ENCODE measurements around the gene ADCY5. TPM values are rescaled to one million over a fixed set of nuclear protein-coding genes. Genes with fewer than 3 reads are reported as not detected.

Gene ADCY5
- total RNA-seq, 1 experiment from 2014 or later: 0.49 TPM

DNA sequence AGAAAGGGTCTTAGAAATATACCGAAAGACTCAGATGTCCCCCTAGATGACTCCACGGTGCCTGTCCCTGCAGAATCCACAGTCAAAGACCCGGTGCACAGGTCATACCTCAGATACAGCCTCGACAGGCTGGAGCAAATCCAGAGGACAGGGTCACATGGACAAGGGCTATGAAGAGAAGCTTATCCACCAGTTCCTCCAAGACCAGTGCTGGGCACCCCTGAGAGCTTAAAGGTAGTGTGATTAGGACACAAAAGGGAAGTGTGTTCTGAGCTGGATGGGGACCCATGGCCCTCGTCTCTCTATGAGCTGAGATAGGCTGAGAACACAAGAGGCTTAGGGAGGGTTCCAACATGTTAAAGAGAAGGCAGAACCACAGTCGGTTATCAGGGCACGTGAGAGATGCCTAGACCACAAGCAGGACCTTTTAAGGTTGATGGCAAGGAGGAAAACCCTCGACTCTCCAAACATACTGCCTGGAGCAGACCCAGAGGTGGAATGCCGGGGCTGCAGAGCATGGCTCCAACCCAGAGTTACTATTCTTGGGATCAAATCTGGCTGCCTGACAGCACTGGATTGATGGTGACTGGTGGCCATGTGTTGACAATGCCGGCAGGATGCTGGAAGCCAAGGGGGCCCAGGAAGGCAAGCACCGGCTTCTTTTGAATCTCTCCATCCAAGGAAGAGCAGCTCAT, 46.9 kb downstream of the ADCY5 start:
- DNase-seq (ENCODE audit: low read depth, low spot score) (no peak), ATAC-seq (no peak)
- no peak overlapping the region for H3K4me2 ChIP-seq (ENCODE audit: low read length)
- intact Hi-C loops (cut with micrococcal nuclease): no loop called here
- H2AFZ ChIP-seq (ENCODE audit: low read depth, low read length, poor library complexity, severe bottlenecking): no peak overlapping the region
- H3K27ac ChIP-seq (ENCODE audit: low read depth, low read length): no peak overlapping the region
- CTCF ChIA-PET: no interaction called here
- no TSS peak for BruUV-seq (replicated peaks)
- no peaks in the 10 kb centered on the region for H3K9me2 ChIP-seq (ENCODE audit: insufficient read depth)
- no peaks in the 10 kb centered on the region for H3K79me2 ChIP-seq (ENCODE audit: insufficient read depth, low read length)
- H3K36me3 ChIP-seq (ENCODE audit: control insufficient read depth in 1 of 2, insufficient read depth in 2 of 2, low read length in 2 of 2): no peaks in the 10 kb centered on the region
- no peaks in the 10 kb centered on the region; a peak in 1 of 4 replicates for H3K4me1 ChIP-seq (ENCODE audit: control insufficient read depth in 1 of 2, insufficient read depth in 2 of 2, low read length in 2 of 2)
- H3K27me3 ChIP-seq (ENCODE audit: insufficient read depth, low read length): peaks cover 39% of the 10 kb centered on the region
- RAD21 ChIA-PET (ENCODE audit: low non-redundant PET in 1 of 2, low total read pairs in 2 of 2, uncharacterized antibody in 2 of 2, unreplicated experiment in 2 of 2): no interaction called here
- H4K20me1 ChIP-seq (ENCODE audit: insufficient read depth): no peaks in the 10 kb centered on the region
- POLR2A ChIA-PET: no interaction called here
- H3K4me3 ChIP-seq (replicated peaks in 1 of 2; ENCODE audit: low read depth in 1 of 2, low read length in 2 of 2): no peak overlapping the region
- H3K9ac ChIP-seq (ENCODE audit: low read length): no peak overlapping the region
- H3K9me3 ChIP-seq (ENCODE audit: control insufficient read depth in 1 of 2, insufficient read depth in 1 of 2, low read depth in 1 of 2, low read length in 2 of 2): no peaks in the 10 kb centered on the region
- TF ChIP-seq YY1 (IDR thresholded peaks at IDR 0.05; ENCODE audit: extremely low read depth, insufficient replicate concordance, low read depth, low read length) (no peak), ZBTB33 (IDR thresholded peaks at IDR 0.05; ENCODE audit: extremely low read depth, insufficient replicate concordance, low read length) (no peak), POLR2AphosphoS5 (IDR thresholded peaks at IDR 0.05; ENCODE audit: low read depth, low read length) (no peak)

DNA sequence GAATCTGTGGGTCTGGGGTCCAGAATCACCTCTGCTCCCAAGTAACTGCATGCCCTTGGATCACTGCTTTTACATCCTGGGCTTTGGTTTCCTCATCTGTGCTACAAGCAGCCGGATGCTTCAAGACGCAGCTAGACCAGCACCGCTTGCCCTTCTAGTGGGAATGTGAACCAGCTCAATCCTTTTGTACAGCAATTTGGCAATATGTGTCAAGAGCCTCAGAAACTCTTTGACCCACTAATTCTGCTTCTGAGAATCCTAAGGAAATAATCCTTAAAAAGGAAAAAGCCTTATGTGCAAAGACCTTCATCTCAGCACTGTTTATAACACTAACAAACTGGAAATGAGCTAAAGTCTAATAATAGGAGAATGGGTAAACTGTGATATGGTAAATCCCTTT, 48.7 kb downstream of the ADCY5 start:
- ATAC-seq: no peak
- no peak overlapping the region for H3K27ac ChIP-seq (ENCODE audit: low read depth, low read length)
- RAD21 ChIA-PET (ENCODE audit: low non-redundant PET in 1 of 2, low total read pairs in 2 of 2, uncharacterized antibody in 2 of 2, unreplicated experiment in 2 of 2): no interaction called here
- BruUV-seq (replicated peaks): no TSS peak
- POLR2A ChIA-PET: no interaction called here
- H3K4me2 ChIP-seq (ENCODE audit: low read length): no peak overlapping the region
- no peaks in the 10 kb centered on the region for H3K4me1 ChIP-seq (ENCODE audit: control insufficient read depth in 1 of 2, insufficient read depth in 2 of 2, low read length in 2 of 2)
- H3K27me3 ChIP-seq (ENCODE audit: insufficient read depth, low read length): peaks cover 39% of the 10 kb centered on the region
- H3K36me3 ChIP-seq (ENCODE audit: control insufficient read depth in 1 of 2, insufficient read depth in 2 of 2, low read length in 2 of 2): no peaks in the 10 kb centered on the region
- no peak overlapping the region for H2AFZ ChIP-seq (ENCODE audit: low read depth, low read length, poor library complexity, severe bottlenecking)
- H3K9me2 ChIP-seq (ENCODE audit: insufficient read depth): no peaks in the 10 kb centered on the region
- intact Hi-C loops (cut with micrococcal nuclease): no loop called here
- DNase-seq (ENCODE audit: low read depth, low spot score): no peak
- H3K9me3 ChIP-seq (ENCODE audit: control insufficient read depth in 1 of 2, insufficient read depth in 1 of 2, low read depth in 1 of 2, low read length in 2 of 2): no peaks in the 10 kb centered on the region
- H4K20me1 ChIP-seq (ENCODE audit: insufficient read depth): no peaks in the 10 kb centered on the region
- H3K4me3 ChIP-seq (replicated peaks in 1 of 2; ENCODE audit: low read depth in 1 of 2, low read length in 2 of 2): no peak overlapping the region
- CTCF ChIA-PET: no interaction called here
- TF ChIP-seq POLR2A (IDR thresholded peaks at IDR 0.05; ENCODE audit: borderline replicate concordance, extremely low read depth, insufficient read depth, insufficient read length) (no peak), FOSL1 (IDR thresholded peaks at IDR 0.05; ENCODE audit: low read depth) (no peak), RAD21 (IDR thresholded peaks at IDR 0.05; ENCODE audit: low read depth) (no peak), MAX (IDR thresholded peaks at IDR 0.05) (no peak), ZBTB33 (IDR thresholded peaks at IDR 0.05; ENCODE audit: extremely low read depth, insufficient replicate concordance, low read length) (no peak), CBX3 (IDR thresholded peaks at IDR 0.05; ENCODE audit: low read depth) (no peak)
- TF ChIP-seq, protein P1, sequence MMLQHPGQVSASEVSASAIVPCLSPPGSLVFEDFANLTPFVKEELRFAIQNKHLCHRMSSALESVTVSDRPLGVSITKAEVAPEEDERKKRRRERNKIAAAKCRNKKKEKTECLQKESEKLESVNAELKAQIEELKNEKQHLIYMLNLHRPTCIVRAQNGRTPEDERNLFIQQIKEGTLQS (IDR thresholded peaks at IDR 0.05): no peak
- H3K79me2 ChIP-seq (ENCODE audit: insufficient read depth, low read length): no peaks in the 10 kb centered on the region
- no peak overlapping the region for H3K9ac ChIP-seq (ENCODE audit: low read length)
